GM19351 (cell line): ENCODE data around the gene SLC22A31.

Experiments
- ATAC-seq: cut with Tn5 transposase; IDR thresholded peaks from one replicate; pipeline ENCODE4 v1.9.1; 2021; ENCODE audit warnings: mild to moderate bottlenecking, moderate library complexity; ENCODE audit not compliant: unreplicated experiment

The SLC22A31 gene

DNA sequence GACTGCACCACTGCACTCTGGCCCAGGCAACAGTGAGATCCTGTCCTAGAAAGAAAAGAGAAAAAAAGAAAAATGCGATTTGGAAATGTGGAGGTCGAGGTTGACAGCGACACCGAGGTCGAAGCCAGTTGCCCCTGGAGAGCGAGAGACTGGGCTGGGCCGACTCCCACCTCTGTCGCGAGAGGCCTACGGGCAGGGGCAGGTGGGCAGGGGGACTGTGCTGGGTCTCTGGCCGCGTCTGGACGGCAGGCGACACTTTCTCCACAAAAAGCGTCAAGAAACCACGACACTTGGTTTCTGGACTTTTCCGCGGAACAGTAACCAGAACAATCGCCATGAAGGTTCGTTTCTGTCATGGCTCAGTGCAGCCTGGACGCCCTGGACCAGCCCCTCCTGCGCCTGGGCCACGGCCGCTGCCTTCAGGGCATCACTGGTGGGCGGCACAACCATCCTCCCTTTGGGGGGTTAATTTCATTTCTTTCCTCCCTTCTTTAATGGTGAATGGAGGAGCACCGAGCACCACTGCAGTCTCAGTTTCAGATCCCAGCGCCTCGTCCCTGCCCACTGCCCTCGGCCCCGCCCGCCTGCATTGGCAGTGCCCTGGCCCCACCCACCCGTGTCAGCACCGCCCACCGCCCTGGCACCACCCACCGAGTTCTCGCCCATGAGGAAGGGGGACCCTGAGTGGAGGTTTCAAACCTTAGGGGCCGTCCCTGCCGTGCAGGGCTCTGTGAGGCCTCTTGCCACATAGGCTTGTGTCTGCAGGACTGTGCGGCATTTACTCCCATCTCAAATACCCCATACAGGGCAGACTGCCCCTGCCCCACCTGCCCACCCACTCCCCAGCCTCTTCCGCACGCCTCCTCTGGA lies 47.3 kb downstream of the SLC22A31 start:
- no peak for ATAC-seq

DNA sequence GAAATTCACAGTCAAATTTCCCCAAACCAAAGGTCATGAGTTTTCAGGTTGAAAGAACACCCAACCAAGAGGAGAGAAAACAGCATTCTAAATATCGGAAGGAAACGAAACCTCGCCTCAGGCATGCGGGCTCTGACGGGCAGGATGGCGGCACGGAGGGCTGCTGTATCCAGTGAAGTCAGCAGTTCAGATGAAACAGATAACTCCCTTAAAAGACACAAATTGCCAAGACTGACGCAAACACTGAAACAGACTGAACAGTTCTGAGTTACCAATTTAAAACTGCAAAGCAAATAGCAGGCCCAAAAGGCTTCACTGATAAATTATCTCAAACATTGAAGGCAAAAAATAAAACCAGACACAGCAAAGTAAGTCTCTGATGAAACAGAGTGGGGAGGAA lies 49.4 kb downstream of the SLC22A31 start:
- ATAC-seq: no peak

DNA sequence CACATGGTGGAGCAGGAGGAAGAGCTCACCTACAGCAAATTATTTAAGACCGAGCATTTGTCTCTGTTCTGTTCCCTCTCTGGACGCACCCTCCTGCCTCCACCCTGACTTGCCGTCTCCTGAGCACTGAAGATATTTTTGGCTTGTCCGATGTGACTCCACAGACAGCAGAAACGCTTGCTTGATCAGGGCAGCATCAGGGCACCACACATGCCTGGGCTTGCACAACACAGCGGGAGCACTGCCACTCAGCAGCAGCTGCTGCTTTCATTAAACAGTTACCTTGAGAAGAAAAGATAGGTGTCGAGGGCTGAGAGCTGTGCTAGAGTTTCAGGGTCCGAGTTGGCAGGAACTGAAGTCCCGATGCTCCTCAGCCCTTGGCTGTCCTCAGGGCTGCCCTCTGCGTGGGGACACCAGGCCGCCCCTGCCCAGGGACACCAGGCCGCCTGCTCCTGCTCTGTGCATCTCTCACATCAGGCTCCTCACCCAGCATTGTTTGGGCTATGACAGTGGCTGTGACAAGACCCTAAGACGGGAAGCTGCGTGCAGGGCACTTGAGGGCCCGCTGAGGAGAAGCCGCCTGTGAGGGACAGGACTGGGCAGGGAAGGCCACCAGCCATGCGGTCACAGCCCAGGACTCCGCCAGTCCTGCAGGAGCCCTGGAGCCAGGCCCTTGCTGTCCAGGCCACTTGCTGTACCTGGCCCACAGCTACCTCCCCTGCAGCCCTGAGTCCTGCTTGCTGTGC lies 50.1 kb downstream of the SLC22A31 start:
- ATAC-seq: no peak

DNA sequence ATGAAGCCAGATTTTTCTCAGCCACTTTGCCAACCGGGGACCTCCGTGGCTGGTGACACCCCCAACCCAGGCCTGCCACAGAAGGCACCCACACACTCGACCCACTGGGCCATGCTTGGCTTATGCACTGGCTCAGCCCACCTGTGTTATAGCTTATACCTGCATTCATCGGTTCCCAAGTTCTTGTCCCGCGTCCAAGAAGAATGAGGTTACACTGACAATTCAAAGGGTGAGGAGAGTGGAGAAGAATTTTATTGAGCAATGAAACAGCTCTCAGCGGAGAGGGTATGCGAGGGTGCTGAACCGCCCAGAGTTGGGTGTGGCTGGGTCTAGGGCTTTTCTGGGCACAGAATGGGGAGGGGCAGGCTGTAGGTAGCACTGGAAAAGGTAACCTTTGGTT lies 51.0 kb downstream of the SLC22A31 start:
- no peak for ATAC-seq

DNA sequence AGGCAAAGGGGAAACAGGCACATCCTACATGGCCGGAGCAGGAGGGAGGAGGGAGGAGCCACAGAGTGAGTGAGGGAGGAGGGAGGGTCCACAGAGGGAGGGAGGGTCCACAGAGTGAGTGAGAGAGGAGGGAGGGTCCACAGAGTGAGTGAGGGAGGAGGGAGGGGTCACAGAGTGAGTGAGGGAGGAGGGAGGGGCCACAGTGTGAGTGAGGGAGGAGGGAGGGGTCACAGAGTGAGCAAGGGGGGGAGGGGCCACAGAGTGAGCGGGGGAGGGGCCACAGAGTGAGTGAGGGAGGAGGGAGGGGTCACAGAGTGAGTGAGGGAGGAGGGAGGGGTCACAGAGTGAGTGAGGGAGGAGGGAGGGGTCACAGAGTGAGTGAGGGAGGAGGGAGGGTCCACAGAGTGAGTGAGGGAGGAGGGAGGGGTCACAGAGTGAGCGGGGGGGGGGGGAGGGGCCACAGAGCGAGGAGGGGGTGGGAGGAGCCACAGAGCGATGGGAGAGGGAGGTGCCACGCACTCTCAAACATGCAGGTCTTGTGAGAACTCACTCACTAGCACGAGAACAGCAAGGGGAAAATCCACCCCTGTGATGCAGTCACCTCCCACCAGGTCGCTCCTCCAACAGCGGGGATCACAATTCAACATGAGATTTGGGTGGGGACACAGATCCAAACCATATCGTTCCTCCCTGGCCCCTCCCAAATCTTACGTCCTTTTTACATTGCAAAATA lies 53.1 kb downstream of the SLC22A31 start:
- ATAC-seq: no peak

DNA sequence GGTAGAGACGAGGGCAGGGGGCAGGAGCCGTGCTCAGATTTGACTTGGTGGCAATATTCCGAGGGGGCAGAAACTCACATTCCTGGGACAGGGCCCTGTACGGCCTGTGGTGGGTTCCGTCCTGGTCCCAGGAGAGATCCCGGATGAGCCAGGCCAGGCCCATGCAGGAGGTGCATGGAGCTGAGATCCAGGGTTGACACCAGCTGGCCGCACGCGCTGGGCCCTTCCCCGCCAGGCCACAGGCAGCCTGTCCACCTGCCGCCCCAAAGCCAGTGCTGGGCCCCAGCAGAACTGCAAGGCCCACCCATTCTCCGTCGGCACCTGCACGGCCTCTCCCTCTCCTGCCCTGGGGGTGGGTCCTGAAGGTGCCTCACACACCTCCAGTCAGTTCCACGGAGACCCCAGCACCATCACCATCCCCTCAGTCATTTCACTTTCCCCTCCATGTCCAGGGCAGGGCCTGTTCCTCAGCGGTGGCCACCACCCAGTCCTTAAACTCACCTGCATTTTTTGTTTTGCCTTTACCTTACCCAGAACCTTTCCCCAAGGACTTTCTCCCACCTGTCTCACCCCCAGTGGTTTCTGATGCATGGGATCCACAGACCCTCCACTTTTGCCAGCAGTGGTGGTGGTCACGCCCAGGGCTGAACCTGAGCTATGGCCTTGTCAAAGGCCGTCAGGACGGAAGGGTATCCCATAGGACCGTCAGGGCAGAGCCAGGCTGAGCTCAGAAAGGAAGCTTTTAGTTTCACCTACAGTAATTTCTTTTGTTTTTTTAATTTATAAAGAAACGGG lies 53.9 kb downstream of the SLC22A31 start:
- ATAC-seq: no peak
